8988T (cell line): ENCODE measurements around the gene DNTT.

Experiments
- DNase-seq: peaks from one replicate; pipeline ENCODE4 v3.0.0; 2011

DNTT gene

GRCh38 chr10:96352027-96352426 lies 47.8 kb downstream of the DNTT start:
- no peak for DNase-seq

- DNase-seq: no peak
These were observed 48.3 kb downstream of the DNTT start for GRCh38 chr10:96352582-96352981.

- DNase-seq: no peak
These were observed 52.9 kb downstream of the DNTT start for GRCh38 chr10:96357038-96357620.

GRCh38 chr10:96358851-96359540 lies 54.8 kb downstream of the DNTT start, which contains the start of gene OPALIN:
TSS of gene OPALIN (minus strand) at chr10:96359002. CDS start at chr10:96358896, 106 bp downstream.
- DNase-seq: no peak

GRCh38 chr10:96359616-96360015 lies 55.4 kb downstream of the DNTT start:
- DNase-seq: no peak

GRCh38 chr10:96360331-96360730 lies 56.1 kb downstream of the DNTT start:
- no peak for DNase-seq

- DNase-seq: no peak
These were observed 56.5 kb downstream of the DNTT start for GRCh38 chr10:96360766-96361165.

- no peak for DNase-seq
These were observed 61.3 kb downstream of the DNTT start for GRCh38 chr10:96365571-96365970.

GRCh38 chr10:96366508-96366907 lies 62.3 kb downstream of the DNTT start:
- no peak for DNase-seq

- no peak for DNase-seq
These were observed 63.2 kb downstream of the DNTT start for GRCh38 chr10:96367470-96367869.

- DNase-seq: no peak
These were observed 64.7 kb downstream of the DNTT start for GRCh38 chr10:96368971-96369370.

GRCh38 chr10:96369890-96370583 lies 65.8 kb downstream of the DNTT start:
- no peak for DNase-seq

GRCh38 chr10:96370584-96371157 lies 66.4 kb downstream of the DNTT start:
- peak; percentile 58 for DNase-seq

GRCh38 chr10:96371356-96371755 lies 67.1 kb downstream of the DNTT start:
- no peak for DNase-seq

- DNase-seq: no peak
These were observed 69.8 kb downstream of the DNTT start for GRCh38 chr10:96374004-96374403.

GRCh38 chr10:96374639-96374984 lies 70.4 kb downstream of the DNTT start:
- no peak for DNase-seq

- DNase-seq: peak; percentile 95
These were observed 71.0 kb downstream of the DNTT start for GRCh38 chr10:96374985-96375830.

GRCh38 chr10:96376483-96376882 lies 72.2 kb downstream of the DNTT start:
- no peak for DNase-seq

GRCh38 chr10:96377816-96378294 lies 73.6 kb downstream of the DNTT start:
- DNase-seq: no peak

GRCh38 chr10:96378741-96379140 lies 74.5 kb downstream of the DNTT start:
- DNase-seq: no peak

- DNase-seq: no peak
These were observed 75.5 kb downstream of the DNTT start for GRCh38 chr10:96379758-96380157.

- no peak for DNase-seq
These were observed 76.6 kb downstream of the DNTT start for GRCh38 chr10:96380821-96381220.

GRCh38 chr10:96384506-96384905 lies 80.3 kb downstream of the DNTT start:
- DNase-seq: no peak
